HL-60 (cell line): ENCODE data around the gene TDRKH.

Experiments used
- DNase-seq, 2 experiments: peaks; one replicate each; pipeline ENCODE4 v3.0.0-alpha.2; 2010 to 2020; ENCODE audit warnings: low read depth in 1 of 2, low spot score in 1 of 2
- H3K27ac ChIP-seq: fragments of 250-450 bp; sonication (Bioruptor Pico); replicated peaks from 2 replicates; pipeline ENCODE4 v1.5.1; 2020; ENCODE audit warnings: mild to moderate bottlenecking, moderate library complexity
- H3K27me3 ChIP-seq: fragments of 250-450 bp; sonication (Bioruptor Pico); 2 replicates; pipeline ENCODE4 v1.5.1; 2021; ENCODE audit warnings: mild to moderate bottlenecking, moderate library complexity; ENCODE audit not compliant: insufficient read depth, poor library complexity, severe bottlenecking
- H3K4me3 ChIP-seq: replicated peaks from 2 replicates; pipeline ENCODE4 v1.5.1; 2011; ENCODE audit warnings: mild to moderate bottlenecking, control low read depth, low read length; ENCODE audit not compliant: insufficient read depth
- GABPA ChIP-seq: IDR thresholded peaks from 2 replicates; pipeline ENCODE4 v1.6.1; 2012; ENCODE audit warnings: low read depth
- POLR2AphosphoS5 ChIP-seq: IDR thresholded peaks from 2 replicates; pipeline ENCODE4 v1.6.1; 2012; ENCODE audit warnings: low read depth
- SPI1 ChIP-seq: IDR thresholded peaks from 2 replicates; pipeline ENCODE4 v1.6.1; 2012; ENCODE audit warnings: low read depth, mild to moderate bottlenecking, borderline replicate concordance
- TF ChIP-seq, protein P1 (sequence below): IDR thresholded peaks from 2 replicates; pipeline ENCODE4 v1.6.1; 2012; ENCODE audit warnings: low read depth; ENCODE audit not compliant: insufficient replicate concordance
- TF ChIP-seq, protein P2 (sequence below): IDR thresholded peaks from one replicate; pipeline ENCODE4 v1.5.1; 2011; ENCODE audit warnings: low read length, control low read depth, inconsistent platforms; ENCODE audit not compliant: insufficient read depth

Gene TDRKH

DNA sequence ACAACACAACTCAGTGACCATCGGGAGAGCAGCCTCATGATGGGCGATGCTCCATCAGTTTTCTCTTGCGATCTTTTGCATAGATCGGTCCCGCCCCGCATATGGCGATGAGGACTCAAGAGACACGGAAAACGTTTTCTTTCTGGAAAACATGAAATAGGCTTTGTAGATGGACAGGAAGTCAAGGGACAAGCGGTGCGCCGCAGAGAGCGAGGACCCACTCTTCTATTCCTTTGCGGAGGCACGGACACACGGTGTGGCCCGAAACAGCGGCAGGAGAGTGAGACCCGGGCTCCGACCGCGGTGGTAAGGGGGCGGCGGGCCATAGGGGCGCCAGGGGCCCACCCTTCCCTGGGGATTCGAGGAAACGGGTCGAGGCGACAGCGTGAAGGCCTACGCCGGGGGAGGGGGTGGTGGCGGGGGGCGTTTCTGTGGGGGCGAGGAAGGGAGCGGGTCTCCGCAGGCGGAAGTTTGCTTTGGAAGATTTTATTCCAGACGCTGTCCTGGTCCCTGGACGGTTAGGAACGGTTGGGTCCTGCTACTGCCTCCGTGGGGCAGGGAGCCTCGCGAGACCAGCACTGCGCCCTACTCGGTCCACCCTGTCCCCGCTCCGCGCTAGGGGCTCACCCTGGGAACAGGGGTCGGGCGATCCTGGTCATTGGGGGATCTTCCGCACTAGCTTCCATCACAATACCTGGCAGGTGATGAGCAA is 796 bp upstream of the TDRKH start:
- DNase-seq, result peak in 1 of 2 experiments; percentile 7
- peak overlapping the region; percentile 3 for H3K27ac ChIP-seq
- TF ChIP-seq, protein P1, sequence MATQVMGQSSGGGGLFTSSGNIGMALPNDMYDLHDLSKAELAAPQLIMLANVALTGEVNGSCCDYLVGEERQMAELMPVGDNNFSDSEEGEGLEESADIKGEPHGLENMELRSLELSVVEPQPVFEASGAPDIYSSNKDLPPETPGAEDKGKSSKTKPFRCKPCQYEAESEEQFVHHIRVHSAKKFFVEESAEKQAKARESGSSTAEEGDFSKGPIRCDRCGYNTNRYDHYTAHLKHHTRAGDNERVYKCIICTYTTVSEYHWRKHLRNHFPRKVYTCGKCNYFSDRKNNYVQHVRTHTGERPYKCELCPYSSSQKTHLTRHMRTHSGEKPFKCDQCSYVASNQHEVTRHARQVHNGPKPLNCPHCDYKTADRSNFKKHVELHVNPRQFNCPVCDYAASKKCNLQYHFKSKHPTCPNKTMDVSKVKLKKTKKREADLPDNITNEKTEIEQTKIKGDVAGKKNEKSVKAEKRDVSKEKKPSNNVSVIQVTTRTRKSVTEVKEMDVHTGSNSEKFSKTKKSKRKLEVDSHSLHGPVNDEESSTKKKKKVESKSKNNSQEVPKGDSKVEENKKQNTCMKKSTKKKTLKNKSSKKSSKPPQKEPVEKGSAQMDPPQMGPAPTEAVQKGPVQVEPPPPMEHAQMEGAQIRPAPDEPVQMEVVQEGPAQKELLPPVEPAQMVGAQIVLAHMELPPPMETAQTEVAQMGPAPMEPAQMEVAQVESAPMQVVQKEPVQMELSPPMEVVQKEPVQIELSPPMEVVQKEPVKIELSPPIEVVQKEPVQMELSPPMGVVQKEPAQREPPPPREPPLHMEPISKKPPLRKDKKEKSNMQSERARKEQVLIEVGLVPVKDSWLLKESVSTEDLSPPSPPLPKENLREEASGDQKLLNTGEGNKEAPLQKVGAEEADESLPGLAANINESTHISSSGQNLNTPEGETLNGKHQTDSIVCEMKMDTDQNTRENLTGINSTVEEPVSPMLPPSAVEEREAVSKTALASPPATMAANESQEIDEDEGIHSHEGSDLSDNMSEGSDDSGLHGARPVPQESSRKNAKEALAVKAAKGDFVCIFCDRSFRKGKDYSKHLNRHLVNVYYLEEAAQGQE, result no peak
- no peak for TF ChIP-seq SPI1
- TF ChIP-seq GABPA, result no peak
- TF ChIP-seq POLR2AphosphoS5, result no peak
- TF ChIP-seq, protein P2, sequence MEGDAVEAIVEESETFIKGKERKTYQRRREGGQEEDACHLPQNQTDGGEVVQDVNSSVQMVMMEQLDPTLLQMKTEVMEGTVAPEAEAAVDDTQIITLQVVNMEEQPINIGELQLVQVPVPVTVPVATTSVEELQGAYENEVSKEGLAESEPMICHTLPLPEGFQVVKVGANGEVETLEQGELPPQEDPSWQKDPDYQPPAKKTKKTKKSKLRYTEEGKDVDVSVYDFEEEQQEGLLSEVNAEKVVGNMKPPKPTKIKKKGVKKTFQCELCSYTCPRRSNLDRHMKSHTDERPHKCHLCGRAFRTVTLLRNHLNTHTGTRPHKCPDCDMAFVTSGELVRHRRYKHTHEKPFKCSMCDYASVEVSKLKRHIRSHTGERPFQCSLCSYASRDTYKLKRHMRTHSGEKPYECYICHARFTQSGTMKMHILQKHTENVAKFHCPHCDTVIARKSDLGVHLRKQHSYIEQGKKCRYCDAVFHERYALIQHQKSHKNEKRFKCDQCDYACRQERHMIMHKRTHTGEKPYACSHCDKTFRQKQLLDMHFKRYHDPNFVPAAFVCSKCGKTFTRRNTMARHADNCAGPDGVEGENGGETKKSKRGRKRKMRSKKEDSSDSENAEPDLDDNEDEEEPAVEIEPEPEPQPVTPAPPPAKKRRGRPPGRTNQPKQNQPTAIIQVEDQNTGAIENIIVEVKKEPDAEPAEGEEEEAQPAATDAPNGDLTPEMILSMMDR, result no peak

DNA sequence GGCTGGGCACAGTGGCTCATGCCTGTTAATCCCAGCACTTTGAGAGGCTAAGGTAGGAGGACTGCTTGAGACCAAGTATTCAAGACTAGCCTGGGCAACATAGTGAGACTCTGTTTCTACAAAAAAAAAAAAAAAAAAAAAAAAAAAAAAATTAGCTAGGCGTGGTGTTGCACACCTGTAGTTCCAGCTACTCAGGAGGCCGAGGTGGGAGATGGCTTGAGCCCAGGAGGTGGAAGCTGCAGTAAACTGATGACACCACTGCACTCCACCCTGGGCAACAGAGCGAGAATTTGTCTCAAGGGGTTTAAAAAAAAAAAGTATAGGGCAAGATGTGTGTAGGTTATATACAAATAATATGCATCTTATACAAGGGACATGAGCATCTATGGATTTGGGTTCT is 2.6 kb downstream of the TDRKH start:
- no peak for DNase-seq
- no peak overlapping the region for H3K27ac ChIP-seq
- H3K4me3 ChIP-seq, result no peak overlapping the region
- no peaks in the 10 kb centered on the region for H3K27me3 ChIP-seq
- no peak for TF ChIP-seq SPI1
- TF ChIP-seq GABPA, result no peak
- TF ChIP-seq, protein P2, result no peak
- TF ChIP-seq POLR2AphosphoS5, result no peak
- TF ChIP-seq, protein P1, result no peak

More for the DNA sequence above, 796 bp upstream of the TDRKH start:
- H3K27me3 ChIP-seq, result no peaks in the 10 kb centered on the region
- H3K4me3 ChIP-seq, result peak overlapping the region; percentile 67

DNA sequence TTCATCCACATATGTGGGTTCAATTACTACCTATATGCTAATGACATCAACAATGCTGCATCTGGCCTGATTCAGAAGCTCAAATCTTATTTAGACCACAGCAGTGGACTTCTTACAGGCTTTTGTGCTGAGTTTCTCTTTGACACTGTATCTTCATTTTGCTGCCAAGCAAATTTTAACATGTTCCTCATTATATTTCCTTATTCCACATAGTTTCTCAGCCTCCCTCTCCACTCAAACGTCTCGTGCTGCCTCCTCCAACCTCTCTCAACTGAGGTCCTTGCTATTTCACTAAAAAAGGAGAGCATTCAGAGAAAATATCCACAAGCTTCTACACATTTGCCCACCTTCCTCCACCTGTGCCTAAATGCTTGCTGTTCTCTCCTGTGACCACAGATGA is 6.5 kb downstream of the TDRKH start:
- H3K27me3 ChIP-seq, result no peaks in the 10 kb centered on the region
- H3K27ac ChIP-seq, result no peak overlapping the region
- no peak for DNase-seq
- TF ChIP-seq SPI1, result no peak
- TF ChIP-seq, protein P1, result no peak
- TF ChIP-seq GABPA, result no peak
- TF ChIP-seq, protein P2, result no peak
- H3K4me3 ChIP-seq, result no peak overlapping the region
